ENCODE results near the gene PRM1. TPM values are rescaled to one million over a fixed set of nuclear protein-coding genes. Genes with fewer than 3 reads are reported as not detected.

PRM1 gene
- total RNA-seq, 1 donor from 2014 or later: not detected

DNA sequence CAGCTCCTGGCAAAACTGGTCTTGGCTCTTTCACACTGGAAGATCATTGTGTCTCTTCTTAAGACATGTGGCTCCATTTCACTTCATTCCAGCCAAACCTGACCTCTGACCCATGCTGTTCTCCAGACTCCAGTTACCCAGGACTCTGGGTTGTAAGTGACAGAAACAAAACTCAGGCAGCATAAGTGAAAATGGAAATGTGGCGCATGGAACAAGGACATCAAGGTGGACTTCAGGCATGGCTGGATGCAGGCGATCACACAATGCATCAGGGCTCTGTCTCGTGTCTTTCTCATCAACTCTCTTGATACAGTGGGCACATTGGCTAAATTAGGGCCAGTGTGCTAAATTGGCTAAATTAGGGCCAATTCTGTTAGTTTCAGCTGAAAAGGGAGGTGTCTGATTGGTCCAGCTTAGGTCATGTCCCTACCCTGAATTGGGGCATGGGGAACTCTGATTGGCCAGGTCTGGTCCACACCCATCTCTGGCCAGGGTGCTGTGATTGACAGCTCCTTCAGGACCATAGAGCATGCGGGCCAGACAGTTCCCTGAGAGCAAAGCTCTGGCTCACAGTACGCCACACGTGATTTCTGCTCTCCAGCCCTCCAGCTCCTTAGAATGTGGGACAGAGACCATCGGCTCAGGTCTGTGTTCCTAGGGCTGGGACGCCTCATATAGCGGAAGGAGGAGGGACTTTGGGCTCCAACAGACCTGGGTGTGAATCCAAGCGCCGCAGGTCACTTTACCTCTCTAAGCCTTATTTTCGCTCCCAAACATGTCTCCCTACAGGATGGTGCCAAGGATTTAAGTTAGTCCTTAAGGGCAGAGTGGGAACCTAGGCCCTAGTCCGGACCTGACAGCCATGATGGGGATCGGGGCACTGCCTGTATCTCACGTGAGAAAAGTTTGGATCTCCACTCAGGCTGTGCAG, 42.6 kb downstream of the PRM1 start:
- H3K9me3 Mint-ChIP-seq: no peaks in the 10 kb centered on the region
- no peaks in the 10 kb centered on the region for H3K27me3 Mint-ChIP-seq (ENCODE audit: low read depth)
- H3K4me3 Mint-ChIP-seq: no peak overlapping the region
- no peaks in the 10 kb centered on the region for H3K36me3 Mint-ChIP-seq (ENCODE audit: low read depth)
- no peak for DNase-seq (ENCODE audit: low read depth, low spot score)
- TF ChIP-seq, protein P1, sequence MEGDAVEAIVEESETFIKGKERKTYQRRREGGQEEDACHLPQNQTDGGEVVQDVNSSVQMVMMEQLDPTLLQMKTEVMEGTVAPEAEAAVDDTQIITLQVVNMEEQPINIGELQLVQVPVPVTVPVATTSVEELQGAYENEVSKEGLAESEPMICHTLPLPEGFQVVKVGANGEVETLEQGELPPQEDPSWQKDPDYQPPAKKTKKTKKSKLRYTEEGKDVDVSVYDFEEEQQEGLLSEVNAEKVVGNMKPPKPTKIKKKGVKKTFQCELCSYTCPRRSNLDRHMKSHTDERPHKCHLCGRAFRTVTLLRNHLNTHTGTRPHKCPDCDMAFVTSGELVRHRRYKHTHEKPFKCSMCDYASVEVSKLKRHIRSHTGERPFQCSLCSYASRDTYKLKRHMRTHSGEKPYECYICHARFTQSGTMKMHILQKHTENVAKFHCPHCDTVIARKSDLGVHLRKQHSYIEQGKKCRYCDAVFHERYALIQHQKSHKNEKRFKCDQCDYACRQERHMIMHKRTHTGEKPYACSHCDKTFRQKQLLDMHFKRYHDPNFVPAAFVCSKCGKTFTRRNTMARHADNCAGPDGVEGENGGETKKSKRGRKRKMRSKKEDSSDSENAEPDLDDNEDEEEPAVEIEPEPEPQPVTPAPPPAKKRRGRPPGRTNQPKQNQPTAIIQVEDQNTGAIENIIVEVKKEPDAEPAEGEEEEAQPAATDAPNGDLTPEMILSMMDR (conservative IDR thresholded peaks at IDR 0.05): no peak
- no peak overlapping the region for H3K27ac Mint-ChIP-seq (ENCODE audit: unreplicated experiment)
- H3K4me1 Mint-ChIP-seq: no peaks in the 10 kb centered on the region

DNA sequence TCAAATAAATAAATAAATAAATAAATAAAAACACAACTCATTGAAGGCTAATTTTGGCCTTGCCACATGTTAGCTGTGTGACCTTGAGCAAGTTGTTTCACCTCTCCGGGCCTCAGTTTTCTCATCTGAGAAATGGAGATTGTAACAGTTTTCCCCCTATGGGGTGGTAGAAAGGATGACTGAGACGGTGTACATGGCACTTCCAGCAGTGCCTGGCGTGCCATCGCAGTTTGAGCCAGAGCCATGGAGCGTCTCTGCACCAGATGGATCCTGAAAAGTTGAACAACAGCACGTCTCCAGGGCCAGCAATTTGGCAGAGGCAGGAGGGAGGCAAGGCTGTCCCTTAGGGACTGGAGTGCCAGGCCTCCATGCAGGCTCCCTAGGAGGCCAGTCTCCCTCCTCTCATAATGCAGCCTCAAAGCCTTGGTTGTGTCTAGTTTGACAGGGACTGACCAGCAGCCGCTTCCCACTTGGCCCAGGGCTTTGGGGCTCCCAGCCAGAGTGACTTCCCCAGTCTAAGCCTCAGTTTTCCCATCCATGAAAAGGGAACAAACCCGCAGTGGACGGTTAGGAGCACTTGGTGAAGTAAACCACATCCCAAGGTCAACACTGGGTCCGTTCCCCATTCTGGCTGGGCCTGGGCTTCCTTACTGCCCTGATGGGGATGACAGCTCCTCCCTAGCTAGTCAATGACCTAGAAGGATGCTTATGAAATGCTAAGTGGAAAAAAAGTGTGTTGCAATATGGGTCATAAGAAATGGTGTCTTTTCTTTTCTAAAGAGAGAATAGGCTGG, 44.5 kb downstream of the PRM1 start:
- TF ChIP-seq, protein P1 (conservative IDR thresholded peaks at IDR 0.05): no peak
- Mint-ChIP-seq H3K36me3 (ENCODE audit: low read depth) (no peaks in the 10 kb centered on the region), H3K9me3 (no peaks in the 10 kb centered on the region), H3K4me3 (no peak overlapping the region), H3K27ac (ENCODE audit: unreplicated experiment) (no peak overlapping the region), H3K4me1 (no peaks in the 10 kb centered on the region), H3K27me3 (ENCODE audit: low read depth) (no peaks in the 10 kb centered on the region)
- DNase-seq (ENCODE audit: low read depth, low spot score): no peak

DNA sequence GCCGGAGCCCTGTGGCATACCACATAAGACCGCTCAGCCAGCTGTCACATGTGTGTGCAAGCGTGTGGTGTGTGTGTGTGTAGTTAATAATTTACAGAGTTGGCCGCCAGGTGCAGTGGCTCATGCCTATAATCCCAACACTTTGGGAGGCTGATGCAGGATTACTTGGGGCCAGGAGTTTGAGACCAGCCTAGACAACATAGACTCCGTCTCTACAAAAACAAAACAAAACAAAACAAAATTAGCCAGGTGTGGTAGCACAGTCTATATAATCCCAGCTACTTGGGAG, 45.5 kb downstream of the PRM1 start:
- Mint-ChIP-seq H3K27ac (ENCODE audit: unreplicated experiment) (peak overlapping the region; percentile 84), H3K4me3 (no peak overlapping the region), H3K36me3 (ENCODE audit: low read depth) (no peaks in the 10 kb centered on the region), H3K9me3 (no peaks in the 10 kb centered on the region), H3K4me1 (no peaks in the 10 kb centered on the region), H3K27me3 (ENCODE audit: low read depth) (no peaks in the 10 kb centered on the region)
- TF ChIP-seq, protein P1 (conservative IDR thresholded peaks at IDR 0.05): no peak
- no peak for DNase-seq (ENCODE audit: low read depth, low spot score)

DNA sequence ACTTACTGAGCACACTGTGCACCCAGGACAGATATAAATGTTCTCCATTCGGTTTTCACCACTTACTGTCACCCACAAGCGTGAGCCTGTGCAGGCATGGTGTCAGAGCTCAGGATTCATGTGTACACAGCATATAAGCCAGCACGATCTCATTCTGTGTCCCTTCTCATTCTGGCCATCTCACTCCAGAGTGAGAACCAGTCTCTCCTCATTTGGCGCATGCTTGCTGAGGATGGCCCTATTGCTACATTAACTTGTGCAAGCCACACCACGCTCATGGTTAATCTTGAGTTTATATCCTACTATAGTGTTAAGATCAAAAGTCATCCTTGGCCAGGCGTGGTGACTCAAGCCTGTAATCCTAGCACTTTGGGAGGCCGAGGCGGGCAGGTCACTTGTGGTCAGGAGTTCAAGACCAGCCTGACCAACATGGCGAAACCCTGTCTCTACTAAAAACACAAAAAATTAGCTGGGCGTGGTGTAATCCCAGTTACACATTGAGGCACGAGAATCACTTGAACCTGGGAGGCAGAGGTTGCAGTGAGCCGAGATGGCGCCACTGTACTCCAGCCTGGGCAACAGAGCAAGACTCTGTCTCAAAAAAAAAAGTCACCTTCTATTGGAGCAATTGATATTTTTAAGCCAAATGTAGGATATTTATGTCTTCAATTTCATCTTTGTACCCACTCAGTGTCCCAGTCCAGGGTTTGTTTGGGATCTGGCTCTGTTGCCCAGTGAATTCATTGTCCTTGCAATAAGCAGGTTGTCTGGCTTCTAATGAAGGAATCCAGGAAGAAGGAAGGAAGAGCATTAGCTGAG, 46.0 kb downstream of the PRM1 start:
- TF ChIP-seq, protein P1 (conservative IDR thresholded peaks at IDR 0.05): no peak
- no peak for DNase-seq (ENCODE audit: low read depth, low spot score)
- peak overlapping the region; percentile 84 for H3K27ac Mint-ChIP-seq (ENCODE audit: unreplicated experiment)
- no peaks in the 10 kb centered on the region for H3K27me3 Mint-ChIP-seq (ENCODE audit: low read depth)
- no peaks in the 10 kb centered on the region for H3K4me1 Mint-ChIP-seq
- no peak overlapping the region for H3K4me3 Mint-ChIP-seq
- no peaks in the 10 kb centered on the region for H3K36me3 Mint-ChIP-seq (ENCODE audit: low read depth)
- H3K9me3 Mint-ChIP-seq: no peaks in the 10 kb centered on the region

DNA sequence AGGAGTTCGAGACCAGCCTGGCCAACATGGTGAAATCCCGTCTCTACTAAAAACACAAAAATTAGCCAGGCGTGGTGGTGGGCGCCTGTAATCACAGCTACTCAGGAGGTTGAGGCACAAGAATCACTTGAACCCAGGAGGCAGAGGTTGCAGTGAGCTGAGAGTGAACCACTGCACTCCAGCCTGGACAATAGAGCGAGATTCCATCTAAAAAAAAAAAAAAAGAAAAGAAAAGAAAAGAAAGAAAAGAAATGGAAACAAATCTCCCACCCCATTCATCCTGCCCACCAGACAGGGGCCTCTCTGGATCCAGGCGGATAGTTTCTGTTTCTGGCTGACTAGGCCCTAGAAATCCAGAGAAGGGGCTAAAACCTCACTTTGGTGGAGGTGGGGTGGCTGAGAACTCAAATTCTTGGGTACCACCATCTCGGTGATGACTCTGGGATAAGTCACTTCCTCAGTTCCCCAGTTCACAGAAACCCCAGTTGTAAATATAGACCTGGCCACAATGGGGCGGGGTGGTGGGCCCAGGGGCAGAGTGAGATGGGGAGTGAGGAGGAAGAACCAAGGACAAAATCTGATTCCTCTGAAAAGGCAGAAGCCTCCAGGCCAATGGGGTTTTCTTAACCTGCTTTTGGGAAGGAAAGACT, 47.3 kb downstream of the PRM1 start:
- H3K9me3 Mint-ChIP-seq: no peaks in the 10 kb centered on the region
- TF ChIP-seq, protein P1 (conservative IDR thresholded peaks at IDR 0.05): no peak
- no peak overlapping the region for H3K4me3 Mint-ChIP-seq
- no peak for DNase-seq (ENCODE audit: low read depth, low spot score)
- H3K36me3 Mint-ChIP-seq (ENCODE audit: low read depth): no peaks in the 10 kb centered on the region
- H3K27me3 Mint-ChIP-seq (ENCODE audit: low read depth): no peaks in the 10 kb centered on the region
- H3K4me1 Mint-ChIP-seq: no peaks in the 10 kb centered on the region
- no peak overlapping the region for H3K27ac Mint-ChIP-seq (ENCODE audit: unreplicated experiment)

All from neural crest cell (in vitro differentiated cells).